ENCODE measurements around the gene MCM7. TPM values are rescaled to one million over a fixed set of nuclear protein-coding genes. Genes with fewer than 3 reads are reported as not detected.

The MCM7 gene
- total and polyA plus RNA-seq, 4 donors, result 36.0 to 54.7 (median 41.8) TPM

GRCh38 chr7:100063376-100063775, 37.8 kb downstream of the MCM7 start:
- Histone ChIP-seq H3K9ac (ENCODE audit: insufficient read depth in 1 of 2, low read length in 2 of 2) (no peak overlapping the region), H3K27ac (ENCODE audit: low read depth in 1 of 2, low read length in 1 of 2) (no peak overlapping the region), H3K36me3 (ENCODE audit: control insufficient read depth in 4 of 4, insufficient read depth in 4 of 4, low read length in 4 of 4) (peaks cover 14 to 25% (median 18%) of the 10 kb centered on the region in 4 donors), H3K4me3 (no peak overlapping the region), H3K4me1 (ENCODE audit: control insufficient read depth in 5 of 5, insufficient read depth in 5 of 5, low read length in 5 of 5) (peaks cover 4 to 14% (median 9%) of the 10 kb centered on the region in 5 donors), H3K9me3 (ENCODE audit: control insufficient read depth in 4 of 4, insufficient read depth in 3 of 4, low read length in 3 of 4) (no peaks in the 10 kb centered on the region), H3K27me3 (ENCODE audit: control insufficient read depth in 3 of 3, insufficient read depth in 3 of 3, low read length in 2 of 3) (no peaks in the 10 kb centered on the region)
- ATAC-seq (ENCODE audit: insufficient read depth, low FRiP score) (no peak), DNase-seq (no peak)
- TF ChIP-seq, protein P1, sequence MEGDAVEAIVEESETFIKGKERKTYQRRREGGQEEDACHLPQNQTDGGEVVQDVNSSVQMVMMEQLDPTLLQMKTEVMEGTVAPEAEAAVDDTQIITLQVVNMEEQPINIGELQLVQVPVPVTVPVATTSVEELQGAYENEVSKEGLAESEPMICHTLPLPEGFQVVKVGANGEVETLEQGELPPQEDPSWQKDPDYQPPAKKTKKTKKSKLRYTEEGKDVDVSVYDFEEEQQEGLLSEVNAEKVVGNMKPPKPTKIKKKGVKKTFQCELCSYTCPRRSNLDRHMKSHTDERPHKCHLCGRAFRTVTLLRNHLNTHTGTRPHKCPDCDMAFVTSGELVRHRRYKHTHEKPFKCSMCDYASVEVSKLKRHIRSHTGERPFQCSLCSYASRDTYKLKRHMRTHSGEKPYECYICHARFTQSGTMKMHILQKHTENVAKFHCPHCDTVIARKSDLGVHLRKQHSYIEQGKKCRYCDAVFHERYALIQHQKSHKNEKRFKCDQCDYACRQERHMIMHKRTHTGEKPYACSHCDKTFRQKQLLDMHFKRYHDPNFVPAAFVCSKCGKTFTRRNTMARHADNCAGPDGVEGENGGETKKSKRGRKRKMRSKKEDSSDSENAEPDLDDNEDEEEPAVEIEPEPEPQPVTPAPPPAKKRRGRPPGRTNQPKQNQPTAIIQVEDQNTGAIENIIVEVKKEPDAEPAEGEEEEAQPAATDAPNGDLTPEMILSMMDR (IDR thresholded peaks at IDR 0.05; ENCODE audit: control extremely low read depth, extremely low read depth), result no peak
- WGBS, 2 donors, result 95 to 100% methylated on average over 4 of the region's 4 CpGs

DNA sequence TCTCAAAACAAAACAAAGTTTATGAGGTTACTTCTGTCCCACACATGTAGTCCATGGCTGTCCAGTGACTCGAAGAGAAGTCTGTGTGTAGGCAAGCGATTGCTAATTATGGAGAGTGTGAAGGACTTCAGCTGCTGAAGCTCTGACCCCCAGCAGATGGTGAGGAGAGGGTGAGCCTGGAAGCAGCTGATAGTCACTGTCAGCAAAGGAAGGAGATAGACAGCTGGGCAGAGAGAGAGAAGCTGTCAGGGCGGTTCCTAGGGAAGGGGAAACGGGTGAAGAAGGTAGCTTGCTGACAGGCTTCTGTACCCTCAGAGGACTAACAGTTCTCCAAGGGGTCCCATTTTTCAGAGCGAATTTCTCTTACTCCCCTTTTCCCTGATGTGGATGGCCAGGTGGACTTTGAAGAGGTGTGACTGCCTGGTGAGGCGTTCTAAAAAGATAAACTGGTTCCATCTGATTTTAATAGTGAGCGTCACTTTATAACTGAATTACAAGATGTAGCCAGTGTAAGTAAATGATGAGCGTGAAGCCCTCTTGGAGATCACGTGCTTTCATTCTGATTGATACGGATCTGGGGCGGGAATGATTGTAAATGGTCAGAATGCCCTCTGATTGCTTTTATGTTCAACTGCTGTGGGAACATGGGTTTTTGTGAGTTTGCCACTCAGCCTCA, 39.5 kb downstream of the MCM7 start:
- TF ChIP-seq, protein P1 (IDR thresholded peaks at IDR 0.05; ENCODE audit: control extremely low read depth, extremely low read depth), result no peak
- WGBS, 2 donors, result 96% methylated on average over 11 of the region's 11 CpGs

GRCh38 chr7:100059251-100059739, 41.9 kb downstream of the MCM7 start:
- Histone ChIP-seq H3K27me3 (ENCODE audit: control insufficient read depth in 3 of 3, insufficient read depth in 3 of 3, low read length in 2 of 3) (no peaks in the 10 kb centered on the region), H3K9me3 (ENCODE audit: control insufficient read depth in 4 of 4, insufficient read depth in 3 of 4, low read length in 3 of 4) (no peaks in the 10 kb centered on the region), H3K27ac (ENCODE audit: low read depth in 1 of 2, low read length in 1 of 2) (no peak overlapping the region), H3K36me3 (ENCODE audit: control insufficient read depth in 4 of 4, insufficient read depth in 4 of 4, low read length in 4 of 4) (peaks cover 22 to 33% (median 24%) of the 10 kb centered on the region in 4 donors), H3K9ac (ENCODE audit: insufficient read depth in 1 of 2, low read length in 2 of 2) (no peak overlapping the region), H3K4me1 (ENCODE audit: control insufficient read depth in 5 of 5, insufficient read depth in 5 of 5, low read length in 5 of 5) (no peaks in the 10 kb centered on the region), H3K4me3 (no peak overlapping the region)
- ATAC-seq (ENCODE audit: insufficient read depth, low FRiP score), result no peak
- 83 to 88% methylated on average over 5 of the region's 5 CpGs for WGBS, 2 donors
- DNase-seq, result no peak
- TF ChIP-seq, protein P1 (IDR thresholded peaks at IDR 0.05; ENCODE audit: control extremely low read depth, extremely low read depth), result no peak

More for the DNA sequence above, 39.5 kb downstream of the MCM7 start:
- Histone ChIP-seq H3K36me3 (ENCODE audit: control insufficient read depth in 4 of 4, insufficient read depth in 4 of 4, low read length in 4 of 4) (peaks cover 22 to 36% (median 27%) of the 10 kb centered on the region in 4 donors), H3K9ac (ENCODE audit: insufficient read depth in 1 of 2, low read length in 2 of 2) (no peak overlapping the region), H3K4me3 (no peak overlapping the region), H3K27me3 (ENCODE audit: control insufficient read depth in 3 of 3, insufficient read depth in 3 of 3, low read length in 2 of 3) (no peaks in the 10 kb centered on the region), H3K27ac (ENCODE audit: low read depth in 1 of 2, low read length in 1 of 2) (no peak overlapping the region), H3K9me3 (ENCODE audit: control insufficient read depth in 4 of 4, insufficient read depth in 3 of 4, low read length in 3 of 4) (no peaks in the 10 kb centered on the region), H3K4me1 (ENCODE audit: control insufficient read depth in 5 of 5, insufficient read depth in 5 of 5, low read length in 5 of 5) (peaks cover 4 to 14% (median 9%) of the 10 kb centered on the region in 5 donors)
- no peak for ATAC-seq (ENCODE audit: insufficient read depth, low FRiP score)
- DNase-seq, result no peak
